Testis (tissue), 3 donors: ENCODE data around the gene CSH2. TPM values are rescaled to one million over a fixed set of nuclear protein-coding genes. Genes with fewer than 3 reads are reported as not detected.

Experiments used
- DNase-seq: peaks from one replicate; pipeline ENCODE4 v3.0.0-alpha.2; 2019
- H3K27ac ChIP-seq, 2 donors: fragments of 200-600 bp; sonication (generic); one replicate each; pipeline ENCODE4 v1.5.1; 2019
- H3K27me3 ChIP-seq: fragments of 200-600 bp; sonication (generic); one replicate; pipeline ENCODE4 v1.5.1; 2019
- H3K36me3 ChIP-seq: fragments of 200-600 bp; sonication (generic); one replicate; pipeline ENCODE4 v1.5.1; 2017; ENCODE audit warnings: low read depth; ENCODE audit errors: missing control alignments
- H3K4me1 ChIP-seq: fragments of 200-600 bp; sonication (generic); one replicate; pipeline ENCODE4 v1.5.1; 2019
- H3K4me3 ChIP-seq, 2 donors: fragments of 200-600 bp; sonication (generic); one replicate each; pipeline ENCODE4 v1.5.1; 2017 to 2019
- H3K9me3 ChIP-seq: fragments of 200-600 bp; sonication (generic); one replicate; pipeline ENCODE4 v1.5.1; 2017
- POLR2A ChIP-seq: fragments of 450-650 bp; IDR thresholded peaks from one replicate; pipeline ENCODE4 v1.6.1; 2017; ENCODE audit warnings: antibody characterized with exemption, mild to moderate bottlenecking, moderate library complexity
- WGBS, 2 donors: methylation state at CpG; one replicate each; pipeline ENCODE4 v1.1.5; 2018; 5-methylcytosine and 5-hydroxymethylcytosine counted together
- intact Hi-C: fragments of 100-400 bp; cut with DNase I; formaldehyde crosslinking; loops from one replicate; pipeline ENCODE4 v1.15.1; 2023; ENCODE audit warnings: low total_unique reads
- polyA plus RNA-seq: library from polyadenylated mRNA; stranded (reverse); fragments of 350-450 nt; fragmentation: Illumina TruSeq; extraction: RNeasy Lipid Tissue Mini Kit (QIAGEN cat#74804); gene quantifications from one replicate; pipeline ENCODE4 v1.2.3, GENCODE V29; 2014; ENCODE audit warnings: low read depth, low replicate concordance; ENCODE audit not compliant: insufficient read depth
- total RNA-seq, 2 donors: library from RNA; depleted of rRNA; stranded (reverse); fragments of >200 nt; gene quantifications; one replicate each; pipeline ENCODE4 v1.2.3, GENCODE V29; 2016
- TF ChIP-seq, protein P1 (sequence below), 3 experiments: fragments of 450-650 bp in 2 of 3; fragments of 200-600 bp in 1 of 3; sonication (generic) in 1 of 3; IDR thresholded peaks; one replicate each; pipeline ENCODE4 v1.5.1; 2016 to 2019; ENCODE audit warnings: antibody characterized with exemption in 3 of 3, mild to moderate bottlenecking in 2 of 3, moderate library complexity in 1 of 3

Gene CSH2
- total and polyA plus RNA-seq, 3 donors from 2014 or later = 0.47 TPM; not detected in 2

DNA sequence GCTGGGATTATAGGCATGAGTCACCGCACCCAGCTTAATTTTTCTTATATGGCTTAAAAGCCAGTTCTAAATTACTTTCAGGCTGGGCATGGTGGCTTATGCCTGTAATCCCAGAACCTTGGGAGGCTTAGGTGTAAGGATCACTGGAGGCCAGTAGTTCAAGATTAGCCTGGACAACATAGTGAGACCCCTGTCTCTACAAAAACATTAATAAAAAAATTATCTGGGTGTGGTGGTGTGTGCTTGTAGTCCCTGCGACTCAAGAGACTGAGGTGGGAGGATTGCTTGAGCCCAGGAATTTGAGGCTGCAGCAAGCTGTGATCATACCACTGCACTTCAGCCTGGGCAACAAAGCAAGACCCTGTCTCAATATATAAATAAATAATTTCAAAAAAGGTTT lies 20.2 kb downstream of the CSH2 start:
- no peaks in the 10 kb centered on the region for H3K27me3 ChIP-seq
- no peak for TF ChIP-seq POLR2A
- TF ChIP-seq, protein P1, sequence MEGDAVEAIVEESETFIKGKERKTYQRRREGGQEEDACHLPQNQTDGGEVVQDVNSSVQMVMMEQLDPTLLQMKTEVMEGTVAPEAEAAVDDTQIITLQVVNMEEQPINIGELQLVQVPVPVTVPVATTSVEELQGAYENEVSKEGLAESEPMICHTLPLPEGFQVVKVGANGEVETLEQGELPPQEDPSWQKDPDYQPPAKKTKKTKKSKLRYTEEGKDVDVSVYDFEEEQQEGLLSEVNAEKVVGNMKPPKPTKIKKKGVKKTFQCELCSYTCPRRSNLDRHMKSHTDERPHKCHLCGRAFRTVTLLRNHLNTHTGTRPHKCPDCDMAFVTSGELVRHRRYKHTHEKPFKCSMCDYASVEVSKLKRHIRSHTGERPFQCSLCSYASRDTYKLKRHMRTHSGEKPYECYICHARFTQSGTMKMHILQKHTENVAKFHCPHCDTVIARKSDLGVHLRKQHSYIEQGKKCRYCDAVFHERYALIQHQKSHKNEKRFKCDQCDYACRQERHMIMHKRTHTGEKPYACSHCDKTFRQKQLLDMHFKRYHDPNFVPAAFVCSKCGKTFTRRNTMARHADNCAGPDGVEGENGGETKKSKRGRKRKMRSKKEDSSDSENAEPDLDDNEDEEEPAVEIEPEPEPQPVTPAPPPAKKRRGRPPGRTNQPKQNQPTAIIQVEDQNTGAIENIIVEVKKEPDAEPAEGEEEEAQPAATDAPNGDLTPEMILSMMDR (IDR thresholded peaks at IDR 0.05) = no peak
- no peaks in the 10 kb centered on the region for H3K36me3 ChIP-seq
- intact Hi-C loops = no loop called here
- WGBS, 2 donors = 78 to 81% methylated on average over 2 of the region's 2 CpGs
- no peak overlapping the region for H3K4me3 ChIP-seq
- no peaks in the 10 kb centered on the region for H3K9me3 ChIP-seq
- no peak for DNase-seq
- no peak overlapping the region for H3K27ac ChIP-seq
- no peaks in the 10 kb centered on the region for H3K4me1 ChIP-seq

- Histone ChIP-seq H3K36me3 (no peaks in the 10 kb centered on the region), H3K27me3 (no peaks in the 10 kb centered on the region), H3K4me1 (peaks cover 3% of the 10 kb centered on the region), H3K4me3 (no peak overlapping the region), H3K9me3 (no peaks in the 10 kb centered on the region), H3K27ac (no peak overlapping the region)
- TF ChIP-seq, protein P1 (IDR thresholded peaks at IDR 0.05) = no peak
- TF ChIP-seq POLR2A = no peak
- 52 to 65% methylated on average over 9 of the region's 9 CpGs for WGBS, 2 donors
- intact Hi-C loops = no loop called here
- no peak for DNase-seq
Measured at GRCh38 chr17:63850401-63850800, 23.1 kb downstream of the CSH2 start.

DNA sequence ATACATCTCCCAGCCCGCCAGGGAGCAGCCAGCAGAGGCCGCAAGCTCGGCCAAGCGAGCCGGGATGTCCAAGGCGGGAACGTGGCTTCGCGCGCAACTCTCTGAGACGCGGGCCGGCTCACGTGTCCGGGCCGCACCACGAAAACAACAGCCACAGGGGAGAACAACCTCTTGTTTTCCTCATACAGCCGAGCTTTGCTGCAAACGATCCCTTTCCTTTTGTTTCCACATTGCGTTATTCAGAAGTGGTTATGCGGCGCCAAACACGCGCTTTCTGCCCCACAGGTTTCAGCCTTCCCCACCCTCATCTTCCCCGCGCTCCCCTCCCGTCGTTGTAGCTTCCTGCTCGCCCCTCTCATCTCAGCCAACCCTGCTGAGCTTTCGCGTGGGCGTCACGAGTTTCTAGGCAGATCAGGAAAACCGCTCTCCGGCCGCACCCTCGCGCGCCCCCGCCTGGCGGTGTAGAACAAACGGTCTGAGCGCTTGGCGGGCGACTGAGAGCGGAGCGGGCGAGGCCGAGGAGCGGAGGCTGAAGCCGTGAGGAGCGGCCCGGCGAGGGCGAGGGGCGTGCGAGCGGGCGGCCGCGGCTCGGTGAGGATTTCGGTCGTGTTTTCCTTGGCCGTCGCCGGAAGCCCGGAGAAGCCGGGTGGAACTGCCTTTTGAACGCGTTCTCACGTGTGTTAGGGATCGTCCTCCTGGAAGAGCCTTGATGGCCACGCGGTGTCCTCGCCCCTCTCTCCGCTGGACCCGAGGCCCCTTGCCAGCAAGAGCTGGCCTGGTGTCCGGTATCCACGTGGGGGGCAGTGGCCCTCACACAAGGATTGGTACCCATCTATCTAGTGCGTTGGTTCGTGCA lies 24.4 kb downstream of the CSH2 start:
- H3K36me3 ChIP-seq = no peaks in the 10 kb centered on the region
- H3K9me3 ChIP-seq = no peaks in the 10 kb centered on the region
- H3K27me3 ChIP-seq = no peaks in the 10 kb centered on the region
- intact Hi-C loops = no loop called here
- DNase-seq = peak; percentile 95
- H3K4me3 ChIP-seq = peak overlapping the region; percentile 34 to 48
- H3K4me1 ChIP-seq = peaks cover 3% of the 10 kb centered on the region
- 5 to 7% methylated on average over 35 to 82 of the region's 82 CpGs for WGBS, 2 donors
- TF ChIP-seq, protein P1 (IDR thresholded peaks at IDR 0.05) = peak; percentile 69 to 85 (median 74)
- no peak for TF ChIP-seq POLR2A
- peak overlapping the region; percentile 2 to 80 for H3K27ac ChIP-seq

DNA sequence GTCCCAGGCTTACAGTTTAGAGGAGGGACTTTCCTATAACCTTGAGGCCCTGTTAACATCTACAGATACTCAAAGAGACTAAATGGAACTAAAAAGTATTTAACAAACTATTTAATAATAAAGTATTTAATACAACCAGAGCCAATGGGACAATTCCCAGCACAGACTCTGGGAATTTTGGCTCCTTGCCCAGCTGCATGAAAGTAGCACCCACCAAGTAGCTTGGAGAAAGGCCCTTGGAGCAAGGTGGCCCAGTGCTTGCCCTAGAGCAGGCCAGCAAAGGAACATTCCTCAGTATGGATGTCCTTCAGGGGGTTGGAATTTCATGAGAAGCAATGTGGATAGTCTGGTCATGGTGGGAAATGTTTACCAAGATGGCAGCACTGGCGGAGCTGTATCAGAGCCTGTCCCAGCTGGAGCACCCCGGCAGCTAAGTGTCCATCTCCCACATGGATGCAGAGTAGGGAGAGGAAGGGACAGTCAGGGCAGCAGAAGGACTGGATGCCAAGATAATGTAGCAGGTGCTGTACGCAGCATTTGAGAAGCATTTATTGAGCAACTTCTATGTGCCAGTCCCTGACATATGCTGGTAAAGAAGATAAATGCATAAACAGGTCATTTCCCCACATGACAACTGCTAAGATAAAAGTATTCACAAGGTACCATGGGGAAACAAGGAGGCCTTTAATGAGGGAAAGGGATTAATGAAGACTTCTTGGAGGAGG lies 25.8 kb downstream of the CSH2 start:
- intact Hi-C loops = no loop called here
- no peak for TF ChIP-seq POLR2A
- H3K27me3 ChIP-seq = no peaks in the 10 kb centered on the region
- peaks cover 3% of the 10 kb centered on the region for H3K4me1 ChIP-seq
- no peak overlapping the region for H3K27ac ChIP-seq
- no peak overlapping the region for H3K4me3 ChIP-seq
- H3K9me3 ChIP-seq = no peaks in the 10 kb centered on the region
- 79 to 82% methylated on average over 3 of the region's 3 CpGs for WGBS, 2 donors
- DNase-seq = no peak
- no peaks in the 10 kb centered on the region for H3K36me3 ChIP-seq

GRCh38 chr17:63845509-63845908 lies 28.0 kb downstream of the CSH2 start:
- H3K4me1 ChIP-seq = peaks cover 13% of the 10 kb centered on the region
- no peaks in the 10 kb centered on the region for H3K36me3 ChIP-seq
- no peaks in the 10 kb centered on the region for H3K9me3 ChIP-seq
- TF ChIP-seq, protein P1 (IDR thresholded peaks at IDR 0.05) = no peak
- WGBS, 2 donors = 54 to 55% methylated on average over 1 of the region's 1 CpG
- intact Hi-C loops = no loop called here
- H3K4me3 ChIP-seq = no peak overlapping the region
- H3K27me3 ChIP-seq = no peaks in the 10 kb centered on the region
- H3K27ac ChIP-seq = no peak overlapping the region
- no peak for DNase-seq
